Neural progenitor cell (in vitro differentiated cells): ENCODE results near the gene RUFY4. TPM values are rescaled to one million over a fixed set of nuclear protein-coding genes. Genes with fewer than 3 reads are reported as not detected.
A peak's percentile ranks its signal among the peaks of the same experiment; 100 is the strongest.

Experiments used
- DNase-seq: peaks from one replicate; pipeline ENCODE4 v3.0.0-alpha.2; 2016; ENCODE audit warnings: low spot score
- H2AFZ ChIP-seq: fragments of 200-600 bp; sonication (generic); replicated peaks from 2 replicates; pipeline ENCODE4 v1.6.1; 2016; ENCODE audit warnings: antibody characterized with exemption
- H3F3A ChIP-seq: fragments of 200-600 bp; sonication (generic); 2 replicates; pipeline ENCODE4 v1.6.1; 2016; ENCODE audit warnings: antibody characterized with exemption, low read depth
- H3K27ac ChIP-seq: fragments of 200-600 bp; sonication (generic); 2 replicates; pipeline ENCODE4 v1.5.1; 2016; ENCODE audit warnings: mild to moderate bottlenecking
- H3K27me3 ChIP-seq: fragments of 200-600 bp; sonication (generic); 2 replicates; pipeline ENCODE4 v1.6.1; 2016; ENCODE audit warnings: mild to moderate bottlenecking, moderate library complexity
- H3K36me3 ChIP-seq: fragments of 200-600 bp; sonication (generic); 2 replicates; pipeline ENCODE4 v1.5.1; 2016
- H3K4me1 ChIP-seq: fragments of 200-600 bp; sonication (generic); 2 replicates; pipeline ENCODE4 v1.6.1; 2016; ENCODE audit warnings: mixed run types
- H3K4me2 ChIP-seq: fragments of 200-600 bp; sonication (generic); 2 replicates; pipeline ENCODE4 v1.6.1; 2016
- H3K4me3 ChIP-seq: fragments of 200-600 bp; sonication (generic); 2 replicates; pipeline ENCODE4 v1.5.1; 2016
- H3K79me2 ChIP-seq: fragments of 200-600 bp; sonication (generic); 2 replicates; pipeline ENCODE4 v1.6.1; 2016; ENCODE audit warnings: low read depth
- H3K9ac ChIP-seq: fragments of 200-600 bp; sonication (generic); 2 replicates; pipeline ENCODE4 v1.6.1; 2016
- H3K9me3 ChIP-seq: fragments of 200-600 bp; sonication (generic); 2 replicates; pipeline ENCODE4 v1.5.1; 2016; ENCODE audit warnings: low read depth
- H4K20me1 ChIP-seq: fragments of 200-600 bp; sonication (generic); 2 replicates; pipeline ENCODE4 v1.6.1; 2016; ENCODE audit warnings: low read depth
- H3K27ac Mint-ChIP-seq: 3 replicates; pipeline ENCODE4 v1.8.0; 2021; ENCODE audit warnings: mixed read lengths
- H3K27me3 Mint-ChIP-seq: 2 replicates; pipeline ENCODE4 v1.8.0; 2022; ENCODE audit warnings: low read depth, mild to moderate bottlenecking, inconsistent platforms, moderate library complexity, mixed read lengths; ENCODE audit not compliant: insufficient read depth
- H3K36me3 Mint-ChIP-seq: 3 replicates; pipeline ENCODE4 v1.8.0; 2021; ENCODE audit warnings: mixed read lengths
- H3K4me1 Mint-ChIP-seq: 3 replicates; pipeline ENCODE4 v1.8.0; 2021; ENCODE audit warnings: mixed read lengths
- H3K4me3 Mint-ChIP-seq: 3 replicates; pipeline ENCODE4 v1.8.0; 2021; ENCODE audit warnings: mild to moderate bottlenecking, moderate library complexity, mixed read lengths
- H3K9me3 Mint-ChIP-seq: 3 replicates; pipeline ENCODE4 v1.8.0; 2020; ENCODE audit warnings: mixed read lengths
- EZH2 ChIP-seq: fragments of 200-600 bp; sonication (generic); IDR thresholded peaks from 2 replicates; pipeline ENCODE4 v1.6.1; 2017; ENCODE audit warnings: antibody characterized with exemption, mild to moderate bottlenecking, moderate library complexity
- EZH2phosphoT487 ChIP-seq: fragments of 200-600 bp; sonication (generic); IDR thresholded peaks from 2 replicates; pipeline ENCODE4 v1.6.1; 2017; ENCODE audit warnings: antibody characterized with exemption
- total RNA-seq: library from RNA; depleted of rRNA; stranded (reverse); fragments of >200 nt; gene quantifications from 2 replicates; pipeline ENCODE4 v1.2.3, GENCODE V29; 2015; ENCODE audit warnings: low replicate concordance
- TF ChIP-seq, protein P1 (sequence below): fragments of 200-600 bp; sonication (generic); IDR thresholded peaks from 2 replicates; pipeline ENCODE4 v1.5.1; 2017; ENCODE audit warnings: antibody characterized with exemption, mild to moderate bottlenecking

RUFY4 gene
- total RNA-seq, 1 donor from 2014 or later: not detected

DNA sequence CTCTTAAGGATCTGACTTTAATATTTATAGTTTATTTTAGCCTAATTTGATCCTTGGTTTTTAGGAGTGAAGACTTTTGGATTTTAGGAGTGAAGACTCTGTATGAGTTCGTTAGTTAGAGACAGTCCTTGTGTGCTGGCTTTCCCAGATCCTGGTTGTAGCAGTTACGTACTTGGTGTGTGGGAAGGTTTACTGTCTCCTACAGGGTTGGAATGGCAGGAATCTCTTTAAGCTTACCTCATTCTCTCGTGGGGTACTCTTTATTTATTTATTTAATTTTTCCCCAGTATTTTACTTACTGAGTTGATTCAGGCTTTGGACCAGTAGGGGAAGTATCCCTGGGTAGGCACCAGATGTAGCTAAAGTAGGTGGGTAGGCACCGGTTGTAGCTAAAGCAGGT, 54.9 kb downstream of the RUFY4 start:
- TF ChIP-seq, protein P1, sequence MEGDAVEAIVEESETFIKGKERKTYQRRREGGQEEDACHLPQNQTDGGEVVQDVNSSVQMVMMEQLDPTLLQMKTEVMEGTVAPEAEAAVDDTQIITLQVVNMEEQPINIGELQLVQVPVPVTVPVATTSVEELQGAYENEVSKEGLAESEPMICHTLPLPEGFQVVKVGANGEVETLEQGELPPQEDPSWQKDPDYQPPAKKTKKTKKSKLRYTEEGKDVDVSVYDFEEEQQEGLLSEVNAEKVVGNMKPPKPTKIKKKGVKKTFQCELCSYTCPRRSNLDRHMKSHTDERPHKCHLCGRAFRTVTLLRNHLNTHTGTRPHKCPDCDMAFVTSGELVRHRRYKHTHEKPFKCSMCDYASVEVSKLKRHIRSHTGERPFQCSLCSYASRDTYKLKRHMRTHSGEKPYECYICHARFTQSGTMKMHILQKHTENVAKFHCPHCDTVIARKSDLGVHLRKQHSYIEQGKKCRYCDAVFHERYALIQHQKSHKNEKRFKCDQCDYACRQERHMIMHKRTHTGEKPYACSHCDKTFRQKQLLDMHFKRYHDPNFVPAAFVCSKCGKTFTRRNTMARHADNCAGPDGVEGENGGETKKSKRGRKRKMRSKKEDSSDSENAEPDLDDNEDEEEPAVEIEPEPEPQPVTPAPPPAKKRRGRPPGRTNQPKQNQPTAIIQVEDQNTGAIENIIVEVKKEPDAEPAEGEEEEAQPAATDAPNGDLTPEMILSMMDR: no peak
- TF ChIP-seq EZH2 (no peak), EZH2phosphoT487 (no peak)
- H3K9ac ChIP-seq: no peak overlapping the region
- no peaks in the 10 kb centered on the region for H4K20me1 ChIP-seq
- H3K4me3 Mint-ChIP-seq: no peak overlapping the region
- H3K36me3 Mint-ChIP-seq: peaks cover 2% of the 10 kb centered on the region
- peaks cover 6% of the 10 kb centered on the region for H3K27me3 Mint-ChIP-seq
- no peaks in the 10 kb centered on the region for H3K79me2 ChIP-seq
- no peak overlapping the region for H3K4me3 ChIP-seq
- no peaks in the 10 kb centered on the region for H3K27me3 ChIP-seq
- peaks cover 12% of the 10 kb centered on the region for H3K9me3 ChIP-seq
- H3F3A ChIP-seq: peaks cover 7% of the 10 kb centered on the region
- H3K9me3 Mint-ChIP-seq: peaks cover 15% of the 10 kb centered on the region
- H3K36me3 ChIP-seq: no peaks in the 10 kb centered on the region
- peaks cover 11% of the 10 kb centered on the region for H3K4me1 Mint-ChIP-seq
- no peak overlapping the region for H3K27ac ChIP-seq
- H3K4me2 ChIP-seq: no peak overlapping the region
- no peak for DNase-seq
- H3K4me1 ChIP-seq: peaks cover 22% of the 10 kb centered on the region
- no peak overlapping the region for H3K27ac Mint-ChIP-seq
- H2AFZ ChIP-seq: no peak overlapping the region

DNA sequence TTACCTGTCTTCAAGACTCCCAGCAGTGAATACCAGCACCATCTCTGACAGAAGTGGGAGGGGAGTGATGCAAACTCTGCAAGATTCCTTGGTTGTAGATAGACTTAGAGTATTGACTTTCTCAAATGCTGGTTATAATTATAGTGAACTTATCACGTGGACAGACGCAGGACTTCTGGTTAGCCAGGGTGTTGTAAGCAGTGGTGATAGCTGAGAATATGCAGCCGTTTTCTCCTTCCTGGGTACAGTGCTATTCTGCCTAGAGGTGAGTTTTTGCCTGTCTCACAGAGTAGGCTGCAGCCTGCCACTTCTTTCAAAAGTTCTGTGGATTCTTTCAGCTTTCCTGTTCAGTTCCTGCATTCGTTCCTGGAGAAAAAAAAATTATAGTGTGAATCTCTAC, 56.0 kb downstream of the RUFY4 start:
- no peak for DNase-seq
- peaks cover 12% of the 10 kb centered on the region for H3K9me3 ChIP-seq
- no peak overlapping the region for H3K4me3 ChIP-seq
- no peak overlapping the region for H3K4me3 Mint-ChIP-seq
- H4K20me1 ChIP-seq: no peaks in the 10 kb centered on the region
- H3K4me1 Mint-ChIP-seq: peaks cover 11% of the 10 kb centered on the region
- H3K36me3 ChIP-seq: no peaks in the 10 kb centered on the region
- H3K27me3 Mint-ChIP-seq: peaks cover 6% of the 10 kb centered on the region
- peaks cover 7% of the 10 kb centered on the region for H3F3A ChIP-seq
- TF ChIP-seq EZH2phosphoT487: no peak
- TF ChIP-seq EZH2: no peak
- TF ChIP-seq, protein P1: no peak
- peaks cover 15% of the 10 kb centered on the region for H3K9me3 Mint-ChIP-seq
- H3K4me1 ChIP-seq: peaks cover 22% of the 10 kb centered on the region
- no peak overlapping the region for H3K27ac ChIP-seq
- peak overlapping the region; percentile 63 for H2AFZ ChIP-seq
- H3K79me2 ChIP-seq: no peaks in the 10 kb centered on the region
- no peaks in the 10 kb centered on the region for H3K27me3 ChIP-seq
- H3K4me2 ChIP-seq: no peak overlapping the region
- H3K36me3 Mint-ChIP-seq: peaks cover 2% of the 10 kb centered on the region
- H3K27ac Mint-ChIP-seq: no peak overlapping the region
- no peak overlapping the region for H3K9ac ChIP-seq

DNA sequence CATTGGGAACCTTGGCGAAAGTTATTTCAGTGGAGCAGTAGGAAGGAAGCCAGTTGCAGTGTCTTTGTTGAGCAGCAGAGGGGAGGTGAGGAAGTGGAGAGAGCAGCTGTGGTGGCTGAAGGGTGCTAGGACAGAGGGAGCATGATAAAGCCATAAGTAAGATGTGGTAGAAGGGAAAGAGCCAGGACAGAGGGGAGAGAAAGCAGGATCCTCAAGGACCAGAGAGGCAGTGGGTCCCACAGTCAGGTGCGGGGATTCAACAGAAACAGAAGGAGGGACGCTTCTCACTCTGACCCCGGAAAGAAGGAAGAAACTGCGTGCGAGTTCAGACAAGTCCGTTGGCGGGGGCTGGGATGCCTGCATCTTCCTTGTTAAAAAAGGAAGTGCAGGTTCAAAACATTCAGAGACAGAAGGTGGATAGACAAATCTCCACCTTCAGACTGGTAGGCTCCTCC, 56.6 kb downstream of the RUFY4 start, which contains the start of gene CXCR2:
Gene CXCR2 (plus strand): TSS at position 403 of the 455 bp plus-strand sequence. CDS start 8,774 bp downstream, outside the sequence.
- Mint-ChIP-seq H3K36me3 (peaks cover 2% of the 10 kb centered on the region), H3K27ac (no peak within 1 kb of the TSS), H3K27me3 (peaks cover 6% of the 10 kb centered on the region), H3K4me1 (peaks cover 11% of the 10 kb centered on the region), H3K9me3 (peaks cover 15% of the 10 kb centered on the region), H3K4me3 (no peak within 1 kb of the TSS)
- no peak for DNase-seq
- Histone ChIP-seq H3K9me3 (peaks cover 12% of the 10 kb centered on the region), H3K4me1 (peaks cover 22% of the 10 kb centered on the region), H2AFZ (peak within 1 kb of the TSS; percentile 63), H3K9ac (no peak within 1 kb of the TSS), H3K4me2 (no peak within 1 kb of the TSS), H3K27me3 (no peaks in the 10 kb centered on the region), H4K20me1 (no peaks in the 10 kb centered on the region), H3K36me3 (no peaks in the 10 kb centered on the region), H3K27ac (no peak within 1 kb of the TSS), H3K4me3 (no peak within 1 kb of the TSS), H3K79me2 (no peaks in the 10 kb centered on the region), H3F3A (peaks cover 7% of the 10 kb centered on the region)
- TF ChIP-seq EZH2 (no peak), EZH2phosphoT487 (no peak)
- TF ChIP-seq, protein P1: no peak
